Fibroblast of pulmonary artery (primary cell): Measurements from ENCODE around the gene THAP5.

ENCODE experiments used
- DNase-seq: peaks from one replicate; pipeline ENCODE4 v3.0.0-alpha.2; 2010; ENCODE audit warnings: low read depth
- H3K4me3 ChIP-seq: replicated peaks from 2 replicates; pipeline ENCODE4 v1.5.1; 2011; ENCODE audit warnings: low read depth, mild to moderate bottlenecking, control low read depth, low read length, moderate library complexity
- TF ChIP-seq, protein P1 (sequence below): IDR thresholded peaks from 2 replicates; pipeline ENCODE4 v1.5.1; 2011; ENCODE audit warnings: mild to moderate bottlenecking, control low read depth, low read length, inconsistent platforms; ENCODE audit errors: missing control alignments

THAP5 gene

DNA sequence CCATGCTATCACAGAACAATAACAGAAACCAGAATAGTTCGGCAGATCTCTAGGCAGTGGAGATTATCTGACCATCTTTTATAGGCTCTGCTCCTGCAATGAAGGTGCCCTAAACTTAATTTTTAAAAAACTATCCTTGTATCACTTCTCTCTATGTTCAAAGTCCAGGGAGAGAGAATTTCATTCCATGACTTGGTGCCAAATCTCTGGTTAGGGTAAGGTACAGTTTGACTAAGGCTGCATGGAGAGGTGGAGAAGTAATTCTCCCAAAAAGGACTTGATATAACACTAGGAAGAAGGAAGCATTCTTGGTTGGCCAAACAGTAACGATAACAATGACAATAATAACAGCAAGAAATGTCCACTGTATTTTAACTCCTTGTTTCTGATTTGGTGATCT lies 40.1 kb upstream of the THAP5 start:
- no peak for DNase-seq
- no peak overlapping the region for H3K4me3 ChIP-seq
- TF ChIP-seq, protein P1, sequence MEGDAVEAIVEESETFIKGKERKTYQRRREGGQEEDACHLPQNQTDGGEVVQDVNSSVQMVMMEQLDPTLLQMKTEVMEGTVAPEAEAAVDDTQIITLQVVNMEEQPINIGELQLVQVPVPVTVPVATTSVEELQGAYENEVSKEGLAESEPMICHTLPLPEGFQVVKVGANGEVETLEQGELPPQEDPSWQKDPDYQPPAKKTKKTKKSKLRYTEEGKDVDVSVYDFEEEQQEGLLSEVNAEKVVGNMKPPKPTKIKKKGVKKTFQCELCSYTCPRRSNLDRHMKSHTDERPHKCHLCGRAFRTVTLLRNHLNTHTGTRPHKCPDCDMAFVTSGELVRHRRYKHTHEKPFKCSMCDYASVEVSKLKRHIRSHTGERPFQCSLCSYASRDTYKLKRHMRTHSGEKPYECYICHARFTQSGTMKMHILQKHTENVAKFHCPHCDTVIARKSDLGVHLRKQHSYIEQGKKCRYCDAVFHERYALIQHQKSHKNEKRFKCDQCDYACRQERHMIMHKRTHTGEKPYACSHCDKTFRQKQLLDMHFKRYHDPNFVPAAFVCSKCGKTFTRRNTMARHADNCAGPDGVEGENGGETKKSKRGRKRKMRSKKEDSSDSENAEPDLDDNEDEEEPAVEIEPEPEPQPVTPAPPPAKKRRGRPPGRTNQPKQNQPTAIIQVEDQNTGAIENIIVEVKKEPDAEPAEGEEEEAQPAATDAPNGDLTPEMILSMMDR = no peak

DNA sequence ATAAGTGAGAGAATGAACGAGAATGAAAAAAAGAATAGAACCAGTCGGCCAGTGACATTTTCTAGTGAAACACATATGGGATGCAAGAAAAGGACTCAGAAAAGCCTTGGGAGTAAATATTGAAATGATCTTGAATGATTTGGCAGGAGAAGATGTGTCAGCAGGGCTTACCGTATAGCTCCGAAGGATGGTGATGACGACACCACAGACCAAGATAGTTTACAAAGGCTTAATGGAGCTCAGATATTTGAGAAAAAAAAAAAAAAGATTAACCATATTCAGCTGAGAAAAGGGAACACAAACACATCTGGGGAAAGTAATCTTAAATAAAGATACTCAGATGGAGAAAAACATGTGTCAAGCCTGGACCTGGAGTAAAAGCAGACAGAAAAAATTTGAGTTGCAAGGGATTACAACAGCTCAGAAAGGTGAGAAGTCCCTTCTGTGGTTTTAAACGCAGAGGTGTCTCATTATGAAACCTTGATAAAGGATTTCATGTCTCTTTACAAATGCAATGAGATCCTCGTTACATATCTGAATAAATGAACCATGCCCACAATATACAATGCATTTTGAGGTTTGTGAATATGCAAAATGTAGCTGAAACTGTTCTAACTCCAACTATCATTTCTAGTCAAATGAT lies 36.2 kb upstream of the THAP5 start:
- DNase-seq = no peak
- no peak overlapping the region for H3K4me3 ChIP-seq
- TF ChIP-seq, protein P1 = no peak

DNA sequence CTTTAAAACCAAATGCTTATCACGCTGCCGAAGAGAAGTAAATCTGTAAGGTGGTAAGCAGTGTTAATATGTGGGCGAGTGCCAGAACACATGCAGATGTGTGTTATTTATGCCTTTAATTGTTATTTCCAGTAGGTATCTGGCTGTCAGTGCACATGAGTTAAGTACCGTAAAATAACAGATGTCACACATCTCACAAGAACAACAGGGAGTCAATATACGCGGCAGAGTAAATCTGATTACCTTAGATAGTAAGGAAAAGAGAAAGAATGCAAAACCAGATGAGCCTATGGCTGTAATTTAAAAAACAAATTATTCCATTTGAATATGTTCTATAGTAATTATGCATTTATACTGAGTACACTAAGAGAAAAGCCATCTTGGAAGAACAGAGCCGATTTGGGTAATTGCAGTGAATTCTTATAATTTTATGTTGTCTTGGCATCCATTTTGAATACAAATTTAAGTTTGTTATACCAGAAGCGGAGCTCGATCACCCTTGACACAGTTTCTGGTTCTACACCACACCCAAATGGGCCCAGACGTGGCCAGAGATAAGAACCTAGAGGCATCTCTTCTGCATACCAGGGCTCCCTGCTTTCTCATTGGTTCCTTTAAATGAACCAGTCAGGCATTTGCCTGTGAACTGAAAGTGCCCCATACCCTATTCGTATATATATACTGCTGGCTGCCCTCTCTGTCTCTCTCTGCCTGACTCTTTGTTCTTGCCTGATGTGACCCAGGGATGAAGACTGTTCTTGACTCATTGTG lies 35.0 kb upstream of the THAP5 start:
- TF ChIP-seq, protein P1 = no peak
- H3K4me3 ChIP-seq = no peak overlapping the region
- no peak for DNase-seq

DNA sequence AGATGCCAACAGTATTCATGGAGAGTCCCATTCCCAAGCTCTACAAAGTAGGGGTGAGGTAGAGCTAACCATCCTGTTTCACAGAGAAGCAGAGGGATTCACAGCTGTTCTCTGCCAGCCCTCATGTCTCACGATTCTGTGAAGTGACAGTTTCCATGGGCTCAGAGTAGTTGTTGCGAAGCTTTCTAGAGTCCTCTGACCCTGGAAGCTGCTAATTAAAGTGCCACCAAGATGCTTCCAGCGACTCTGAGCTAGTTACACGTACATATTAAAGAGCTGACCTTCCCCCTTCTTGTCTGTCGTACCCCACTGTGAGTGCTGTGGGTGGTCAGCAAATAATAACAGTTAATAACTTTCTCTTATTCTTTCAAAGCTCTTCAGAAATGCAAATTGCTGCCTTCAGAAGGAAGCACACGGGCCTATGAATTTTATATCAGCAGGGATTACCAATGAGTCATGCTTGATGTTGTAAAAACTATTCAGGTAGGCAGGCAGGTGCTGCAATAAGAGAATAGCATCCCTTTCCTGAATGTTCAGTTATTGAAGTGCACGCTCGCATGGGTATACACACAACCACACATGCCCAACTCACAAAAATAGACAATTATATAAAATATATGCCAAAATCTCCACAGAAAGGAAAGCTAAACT lies 34.3 kb upstream of the THAP5 start:
- TF ChIP-seq, protein P1 = no peak
- no peak overlapping the region for H3K4me3 ChIP-seq
- DNase-seq = no peak

DNA sequence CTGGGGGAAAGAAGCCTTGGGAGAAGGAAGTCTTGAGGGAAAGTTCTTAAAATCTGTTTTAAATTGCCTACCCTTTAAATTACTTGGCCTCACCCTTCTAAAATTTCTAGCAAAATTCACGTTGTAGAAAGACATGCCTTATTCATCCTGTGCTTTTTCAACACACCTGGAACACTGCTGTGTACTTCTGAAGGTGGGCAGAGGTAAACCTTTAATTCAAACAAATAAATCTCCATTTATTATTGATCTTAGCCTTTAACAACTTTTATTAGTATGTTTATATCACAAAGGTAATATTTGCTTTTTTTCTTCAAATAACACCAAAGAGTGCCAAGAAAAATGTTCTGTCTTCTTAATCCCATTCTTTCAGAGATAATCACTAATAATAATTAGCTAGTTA lies 30.9 kb upstream of the THAP5 start:
- no peak for DNase-seq
- no peak overlapping the region for H3K4me3 ChIP-seq

DNA sequence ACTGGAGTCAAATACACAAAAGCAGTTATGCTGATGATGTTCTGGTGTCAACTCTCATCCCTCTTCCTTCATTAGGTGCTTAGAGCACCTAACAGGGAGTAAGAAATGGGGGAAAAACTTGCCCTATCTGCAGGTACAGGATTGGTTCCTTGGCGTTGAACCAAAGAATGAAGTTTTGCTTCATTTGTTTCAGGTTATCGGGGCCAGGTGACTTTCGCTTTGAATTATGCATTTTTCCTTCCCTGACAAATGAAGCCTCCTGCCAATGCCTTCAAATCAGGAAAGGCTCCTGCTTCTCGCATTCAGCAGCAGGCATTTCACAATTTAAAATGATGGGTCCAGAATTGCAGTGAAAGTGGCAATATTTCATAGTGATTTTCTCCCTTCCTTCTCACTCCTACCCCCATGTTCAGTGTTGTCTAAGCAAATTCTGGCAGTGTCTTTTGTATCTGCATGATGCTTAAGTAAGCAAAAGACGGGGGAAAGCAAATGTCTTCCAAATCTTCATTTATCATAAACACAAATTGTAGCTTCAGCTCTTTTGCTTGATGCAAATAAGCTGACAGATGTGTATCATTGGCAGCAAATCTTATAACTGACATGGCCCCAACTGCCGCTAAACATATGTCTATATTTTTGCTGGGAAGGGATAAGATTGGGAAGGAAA lies 29.5 kb upstream of the THAP5 start:
- DNase-seq = no peak
- TF ChIP-seq, protein P1 = no peak
- no peak overlapping the region for H3K4me3 ChIP-seq

More for the DNA sequence above, 30.9 kb upstream of the THAP5 start:
- TF ChIP-seq, protein P1 = no peak
